NCI-H2107 treated with DMSO at 0.1 percent for 48 hours (cell line): ENCODE results near the gene HTR3D.
"Not testable (repeated sequence)": the region's sequence is repeated elsewhere in the genome, so short reads cannot be mapped to it uniquely, and the experiment has no call there.

Experiments used
- DNase-seq: peaks from one replicate; lab custom pipeline; 2025; ENCODE audit not compliant: unreplicated experiment; lab: John Stamatoyannopoulos, UW

The HTR3D gene

GRCh38 chr3:184031187-184031792 is at the start of gene HTR3D:
HTR3D (plus strand) TSS chr3:184031742; CDS start chr3:184031742, 0 bp downstream.
- no peak for DNase-seq

- DNase-seq, result no peak
Observed at GRCh38 chr3:183981990-183982644, 49.4 kb upstream of the HTR3D start.

- DNase-seq, result no peak
Observed at GRCh38 chr3:183984127-183984740, 47.3 kb upstream of the HTR3D start.

- DNase-seq, result no peak
Observed at GRCh38 chr3:183984749-183985729, 46.5 kb upstream of the HTR3D start.

GRCh38 chr3:183987000-183987600 is 44.4 kb upstream of the HTR3D start:
- DNase-seq, result no peak

- DNase-seq, result no peak
Observed at GRCh38 chr3:183988216-183988790, 43.2 kb upstream of the HTR3D start.

- DNase-seq, result no peak
Observed at GRCh38 chr3:183991403-183991802, 40.1 kb upstream of the HTR3D start.

GRCh38 chr3:184001761-184002160 is 29.8 kb upstream of the HTR3D start:
- no peak for DNase-seq

- DNase-seq, result no peak
Observed at GRCh38 chr3:184002469-184002868, 29.1 kb upstream of the HTR3D start.

GRCh38 chr3:184003187-184003967 is 28.2 kb upstream of the HTR3D start:
- no peak for DNase-seq

- no peak for DNase-seq
Observed at GRCh38 chr3:184004476-184004875, 27.1 kb upstream of the HTR3D start.

GRCh38 chr3:184005941-184006507 is 25.5 kb upstream of the HTR3D start:
- DNase-seq, result peak; percentile 99

GRCh38 chr3:184007143-184007813 is 24.3 kb upstream of the HTR3D start:
- not testable (repeated sequence) for DNase-seq

- DNase-seq, result no peak
Observed at GRCh38 chr3:184008161-184008560, 23.4 kb upstream of the HTR3D start.

- no peak for DNase-seq
Observed at GRCh38 chr3:184011230-184011876, 20.2 kb upstream of the HTR3D start.

GRCh38 chr3:184011937-184012889 is 19.3 kb upstream of the HTR3D start:
- no peak for DNase-seq

GRCh38 chr3:184015381-184016019 is 16.0 kb upstream of the HTR3D start:
- DNase-seq, result peak; percentile 87
